ENCODE data around the gene RPGRIP1. TPM values are rescaled to one million over a fixed set of nuclear protein-coding genes. Genes with fewer than 3 reads are reported as not detected.
A peak's percentile ranks its signal among the peaks of the same experiment; 100 is the strongest.
"Not testable (repeated sequence)": the region's sequence is repeated elsewhere in the genome, so short reads cannot be mapped to it uniquely, and the experiment has no call there.

Gene RPGRIP1
- total RNA-seq, 1 donor from 2014 or later, result 0.27 TPM

DNA sequence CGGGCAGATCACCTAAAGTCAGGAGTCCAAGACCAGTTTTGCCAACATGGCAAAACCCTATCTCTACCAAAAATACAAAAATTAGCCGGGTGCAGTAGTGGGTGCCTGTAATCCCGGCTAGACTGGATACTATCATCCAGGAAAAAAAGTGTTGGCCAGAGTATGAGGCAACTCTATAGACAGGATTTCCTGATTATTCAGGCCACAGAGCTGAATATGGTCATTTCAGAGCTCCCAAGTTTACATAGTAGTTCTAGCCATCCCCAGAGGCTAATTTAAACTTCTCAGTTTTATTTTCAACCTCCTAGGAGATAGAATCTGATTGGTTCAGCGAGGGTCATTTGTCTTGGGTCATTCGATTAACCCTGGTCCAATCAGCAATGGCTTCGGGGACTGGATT lies 7.3 kb downstream of the RPGRIP1 start:
- intact Hi-C loops (cut with DNase I), result no loop called here
- DNase-seq, result no peak
- ATAC-seq (ENCODE audit: poor library complexity), result no peak

DNA sequence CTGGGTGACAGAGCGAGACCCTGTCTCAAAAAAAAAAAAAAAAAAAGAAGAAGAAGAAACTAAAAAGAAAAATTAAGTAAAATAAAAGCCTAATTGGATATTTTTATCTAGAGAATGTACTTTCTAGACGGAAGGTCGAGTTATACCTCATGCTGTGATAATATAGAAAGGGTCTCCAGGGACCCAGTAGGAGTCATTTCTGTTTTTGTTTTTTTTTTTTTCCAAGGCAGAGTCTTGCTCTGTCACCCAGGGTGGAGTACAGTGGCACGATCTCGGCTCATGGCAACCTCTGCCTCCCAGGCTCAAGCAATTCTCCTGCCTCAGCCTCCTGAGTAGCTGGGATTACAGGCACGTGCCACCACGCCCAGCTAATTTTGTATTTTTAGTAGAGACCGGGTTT lies 14.1 kb downstream of the RPGRIP1 start:
- DNase-seq, result peak; percentile 11
- intact Hi-C loops (cut with DNase I); ATAC-seq (ENCODE audit: poor library complexity): not testable (repeated sequence)

DNA sequence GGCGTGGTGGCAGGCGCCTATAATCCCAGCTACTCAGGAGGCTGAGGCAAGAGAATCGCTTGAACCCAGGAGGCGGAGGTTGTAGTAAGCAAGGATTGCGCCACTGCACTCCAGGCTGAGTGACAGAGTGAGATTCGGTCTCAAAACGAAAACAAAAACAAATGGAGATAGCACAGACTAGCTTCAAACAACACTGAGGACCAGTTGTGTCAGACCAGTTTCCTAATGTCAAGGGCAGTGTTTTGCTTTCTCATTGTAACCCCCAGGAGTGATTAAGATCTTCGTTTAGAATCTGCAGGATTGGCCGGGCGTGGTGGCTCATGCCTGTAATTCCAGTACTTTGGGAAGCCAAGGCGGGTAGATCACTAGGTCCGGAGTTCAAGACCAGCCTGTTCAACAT lies 18.5 kb downstream of the RPGRIP1 start:
- peak; percentile 10 for DNase-seq

DNA sequence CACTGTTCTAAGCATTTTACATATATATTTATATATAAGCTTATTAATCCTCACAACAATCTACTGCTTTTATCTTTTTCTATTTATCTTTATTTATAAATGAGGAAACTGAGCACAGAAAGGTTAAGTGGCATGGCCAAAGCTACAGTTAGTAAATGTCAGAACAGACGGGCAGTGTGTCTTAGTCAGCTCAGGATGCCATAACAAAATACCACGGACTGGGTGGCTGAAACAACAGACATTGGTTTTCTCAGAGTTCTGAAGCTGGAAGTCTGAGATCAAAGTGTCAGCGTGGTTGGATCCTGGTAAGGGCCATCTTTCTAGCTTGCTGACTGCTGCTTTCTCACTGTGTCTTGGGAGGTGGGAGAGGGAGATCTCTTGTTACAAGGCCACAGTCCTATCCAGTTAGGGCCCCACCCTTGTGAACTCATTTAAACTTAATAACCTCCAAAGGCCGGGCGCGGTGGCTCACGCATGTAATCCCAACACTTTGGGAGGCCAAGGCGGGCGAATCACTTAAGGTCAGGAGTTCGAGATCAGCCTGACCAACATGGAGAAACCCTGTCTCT lies 19.8 kb downstream of the RPGRIP1 start:
- no peak for DNase-seq
- intact Hi-C loops (cut with DNase I), result no loop called here
- ATAC-seq (ENCODE audit: poor library complexity), result no peak

More for the DNA sequence above, 18.5 kb downstream of the RPGRIP1 start:
- intact Hi-C loops (cut with DNase I), result no loop called here
- no peak for ATAC-seq (ENCODE audit: poor library complexity)

DNA sequence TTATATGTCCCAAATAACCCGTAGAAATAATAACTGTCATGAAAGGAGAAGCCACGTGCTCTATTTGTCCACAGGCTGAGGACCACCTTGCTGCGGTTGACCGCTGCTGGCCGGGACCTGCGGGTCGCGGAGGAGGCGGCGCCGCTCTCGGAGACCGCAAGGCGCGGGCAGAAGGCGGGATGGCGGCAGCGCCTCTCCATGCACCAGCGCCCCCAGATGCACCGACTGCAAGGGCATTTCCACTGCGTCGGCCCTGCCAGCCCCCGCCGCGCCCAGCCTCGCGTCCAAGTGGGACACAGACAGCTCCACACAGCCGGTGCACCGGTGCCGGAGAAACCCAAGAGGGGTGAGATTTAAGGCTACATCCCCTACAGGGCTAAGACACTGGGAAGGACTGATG lies 21.0 kb downstream of the RPGRIP1 start:
- intact Hi-C loops (cut with DNase I), result no loop called here
- ATAC-seq (ENCODE audit: poor library complexity) (peak; percentile 73), DNase-seq (peak; percentile 52)

DNA sequence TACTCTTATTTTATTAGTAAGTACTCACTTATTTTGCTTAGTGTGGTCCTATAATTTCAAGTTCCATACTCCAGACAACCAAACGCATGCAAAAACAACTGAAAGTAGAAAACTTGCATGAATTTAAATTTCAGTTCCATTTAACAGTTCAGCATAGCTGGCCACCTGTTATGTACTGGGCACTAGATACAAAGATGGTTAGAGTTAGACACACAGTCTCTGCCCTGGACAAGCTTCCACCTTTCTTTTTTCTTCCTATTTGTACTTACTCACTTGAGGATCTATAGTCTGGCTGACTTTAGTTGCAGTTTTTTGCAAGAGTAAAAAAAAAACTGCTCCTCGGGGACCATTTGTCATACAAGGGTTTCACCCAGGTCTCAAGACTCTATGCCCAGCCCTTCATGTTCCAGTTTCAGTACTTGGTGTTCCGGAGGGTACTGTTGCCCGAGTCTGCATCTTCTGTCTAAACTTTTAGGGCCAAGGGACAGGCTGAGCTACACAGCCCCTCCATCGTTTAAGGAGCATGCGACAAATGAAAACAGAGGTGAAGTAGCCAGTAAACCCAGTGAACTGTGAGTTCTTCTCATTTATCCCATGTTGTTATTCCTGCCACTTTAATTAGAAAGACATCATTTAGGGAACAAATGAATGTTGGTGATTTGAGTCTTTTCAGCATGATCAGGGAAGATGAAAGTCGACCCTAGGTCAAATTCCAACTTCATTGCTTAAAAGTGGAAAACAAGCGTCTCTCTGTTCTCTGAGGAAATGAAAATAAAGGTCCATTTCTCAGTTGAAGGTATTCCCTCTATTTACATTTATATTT lies 22.3 kb downstream of the RPGRIP1 start:
- intact Hi-C loops (cut with DNase I), result no loop called here
- ATAC-seq (ENCODE audit: poor library complexity) (no peak), DNase-seq (no peak)

DNA sequence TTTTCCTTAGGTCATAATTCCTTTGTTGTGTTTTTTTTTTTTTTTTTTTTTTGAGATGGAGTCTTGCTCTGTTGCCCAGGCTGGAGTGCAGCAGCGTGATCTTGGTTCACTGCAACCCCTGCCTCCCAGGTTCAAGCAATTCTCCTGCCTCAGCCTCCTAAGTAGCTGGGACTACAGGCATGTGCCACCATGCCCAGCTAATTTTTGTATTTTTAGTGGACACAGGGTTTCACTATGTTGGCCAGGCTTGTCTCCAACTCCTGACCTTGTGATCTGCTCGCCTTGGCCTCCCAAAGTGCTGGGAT lies 22.9 kb downstream of the RPGRIP1 start:
- ATAC-seq (ENCODE audit: poor library complexity); intact Hi-C loops (cut with DNase I); DNase-seq: not testable (repeated sequence)

DNA sequence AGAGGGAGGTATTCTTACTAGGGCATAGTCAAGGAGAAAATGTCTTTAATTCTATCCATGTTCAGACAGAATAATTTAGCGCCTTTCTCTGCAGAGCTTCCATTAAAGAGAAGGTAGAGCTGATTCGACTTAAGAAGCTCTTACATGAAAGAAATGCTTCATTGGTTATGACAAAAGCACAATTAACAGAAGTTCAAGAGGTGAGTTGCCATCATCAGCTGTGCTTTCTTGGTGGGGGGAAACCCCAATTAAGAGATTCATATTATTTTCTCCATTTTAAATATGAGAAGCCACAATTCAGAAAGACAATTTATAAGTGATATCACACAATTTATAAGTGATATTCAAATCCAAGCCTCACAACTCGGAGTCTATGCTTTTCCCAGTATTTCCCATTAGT lies 27.8 kb downstream of the RPGRIP1 start:
- DNase-seq, result no peak
- ATAC-seq (ENCODE audit: poor library complexity), result no peak
- intact Hi-C loops (cut with DNase I), result no loop called here

DNA sequence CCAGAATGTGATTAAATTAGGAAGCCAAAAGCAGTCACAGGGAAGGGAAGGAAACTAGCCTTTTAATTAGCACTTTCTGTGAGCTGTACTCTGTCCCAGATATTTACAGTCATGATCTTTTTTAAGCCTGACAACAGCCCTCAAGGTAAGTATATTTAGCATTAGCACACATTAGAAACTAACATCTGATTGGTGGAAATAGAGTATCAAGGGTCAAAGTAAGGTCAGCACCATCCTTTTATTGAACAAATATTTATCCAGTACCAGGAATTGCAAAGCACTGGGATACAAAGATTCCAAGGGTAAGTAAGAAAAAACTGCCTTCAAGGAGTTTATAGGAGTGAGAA lies 28.2 kb downstream of the RPGRIP1 start:
- DNase-seq (no peak), ATAC-seq (ENCODE audit: poor library complexity) (peak; percentile 81)
- intact Hi-C loops (cut with DNase I), result no loop called here

DNA sequence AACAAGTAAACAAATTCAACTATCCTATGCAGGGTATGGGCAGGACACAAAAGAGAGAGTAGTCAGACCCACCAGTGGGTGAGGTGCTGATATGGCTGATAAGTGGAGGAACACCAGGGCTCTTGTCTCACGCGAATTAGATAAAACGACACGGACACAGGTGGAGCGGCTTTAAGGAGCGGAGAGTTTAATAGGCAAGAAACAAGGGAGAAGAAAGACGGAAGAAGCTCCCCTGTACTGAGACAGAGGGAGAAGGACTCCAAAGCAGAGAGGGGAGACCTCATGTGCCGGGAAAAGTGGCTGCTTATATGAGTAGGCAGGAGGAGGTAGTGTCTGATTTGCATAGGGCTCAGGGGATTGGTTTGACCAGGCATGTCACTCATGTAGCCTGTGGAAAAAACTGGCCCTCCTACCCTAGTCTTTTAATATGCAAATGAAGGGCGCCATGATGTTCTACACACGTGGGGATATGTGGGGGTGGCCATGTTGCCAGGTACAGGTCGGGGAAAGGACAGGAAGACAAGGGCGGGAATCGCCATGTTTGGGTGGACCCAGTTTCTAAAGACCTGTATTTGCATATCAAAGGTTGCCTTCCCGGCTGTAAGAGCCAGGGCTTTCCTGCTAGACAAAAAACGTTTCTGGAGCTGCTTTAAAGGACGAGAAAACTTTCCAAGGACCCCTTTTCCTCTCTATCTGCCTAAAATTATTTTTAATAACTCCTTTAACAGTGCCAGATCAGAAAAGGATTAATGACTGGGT lies 28.8 kb downstream of the RPGRIP1 start:
- ATAC-seq (ENCODE audit: poor library complexity), result peak; percentile 89
- DNase-seq, result peak; percentile 59
- intact Hi-C loops (cut with DNase I), result no loop called here

DNA sequence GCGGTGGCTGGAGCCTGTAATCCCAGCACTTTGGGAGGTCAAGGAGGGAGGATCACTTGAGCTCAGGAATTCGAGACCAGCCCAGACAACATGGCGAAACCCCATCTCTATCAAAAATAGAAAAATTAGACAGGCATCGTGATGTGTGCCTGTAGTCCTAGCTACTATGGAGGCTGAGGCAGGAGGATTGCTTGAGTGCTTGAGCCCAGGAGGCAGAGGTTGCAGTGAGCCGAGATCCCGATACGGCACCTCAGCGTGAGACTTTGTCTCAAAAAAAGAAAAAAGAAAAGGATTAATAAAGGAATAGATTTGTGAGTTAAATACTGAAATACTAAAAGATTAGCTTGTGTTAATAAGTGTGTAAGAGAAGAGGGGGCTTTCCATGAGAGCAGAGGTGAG lies 29.4 kb downstream of the RPGRIP1 start:
- no peak for ATAC-seq (ENCODE audit: poor library complexity)
- intact Hi-C loops (cut with DNase I), result no loop called here

DNA sequence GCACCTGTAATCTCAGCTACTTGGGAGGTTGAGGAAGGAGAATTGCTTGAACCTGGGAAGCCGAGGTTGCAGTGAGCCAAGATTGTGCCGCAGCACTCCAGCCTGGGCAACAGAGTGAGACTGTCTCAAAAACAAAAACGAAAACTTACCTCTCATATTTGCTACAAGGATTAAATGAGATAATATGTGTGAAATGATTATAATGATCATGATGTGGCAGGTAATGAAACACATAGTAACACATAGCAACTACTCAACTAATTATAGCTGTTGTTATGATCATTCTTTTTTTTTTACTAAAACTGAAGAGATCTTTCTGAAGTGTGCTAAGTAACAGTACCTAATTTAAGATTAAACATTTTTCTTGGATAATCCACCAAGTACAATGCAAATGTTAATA lies 30.1 kb downstream of the RPGRIP1 start:
- DNase-seq (no peak), ATAC-seq (ENCODE audit: poor library complexity) (no peak)
- intact Hi-C loops (cut with DNase I), result no loop called here

More for the DNA sequence above, 29.4 kb downstream of the RPGRIP1 start:
- no peak for DNase-seq

DNA sequence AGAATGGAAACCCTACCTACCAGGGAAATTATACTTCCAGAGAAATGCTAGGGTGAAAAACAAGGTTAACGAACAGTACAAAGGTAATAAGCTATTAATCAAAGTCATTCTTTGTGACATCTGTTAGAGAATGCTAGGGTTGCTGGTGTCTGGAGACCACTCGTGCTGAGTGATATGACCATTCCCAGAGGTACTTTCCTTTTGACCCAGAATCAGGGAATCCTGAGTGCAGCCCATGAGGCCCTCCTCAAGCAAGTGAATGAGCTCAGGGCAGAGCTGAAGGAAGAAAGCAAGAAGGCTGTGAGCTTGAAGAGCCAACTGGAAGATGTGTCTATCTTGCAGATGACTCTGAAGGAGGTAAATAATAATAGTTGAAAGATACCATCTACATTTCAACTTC lies 31.7 kb downstream of the RPGRIP1 start:
- ATAC-seq (ENCODE audit: poor library complexity), result no peak
- intact Hi-C loops (cut with DNase I), result no loop called here
- no peak for DNase-seq

DNA sequence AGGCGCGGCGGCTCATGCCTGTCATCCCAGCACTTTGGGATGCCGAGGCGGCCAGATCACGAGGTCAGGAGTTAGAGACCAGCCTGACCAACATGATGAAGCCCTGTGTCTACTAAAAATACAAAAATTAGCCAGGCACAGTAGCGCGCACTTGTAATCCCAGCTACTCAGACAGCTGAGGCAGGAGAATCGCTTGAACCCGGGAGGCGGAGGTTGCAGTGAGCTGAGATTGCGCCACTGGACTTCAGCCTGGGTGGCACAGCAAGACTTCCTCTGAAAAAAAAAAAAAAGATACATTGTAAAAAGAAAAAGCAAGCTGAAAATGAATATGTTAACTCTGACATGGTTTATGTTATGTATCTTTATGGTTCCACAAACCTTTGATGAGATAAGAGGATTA lies 33.6 kb downstream of the RPGRIP1 start:
- ATAC-seq (ENCODE audit: poor library complexity) (no peak), DNase-seq (no peak)
- intact Hi-C loops (cut with DNase I), result no loop called here

DNA sequence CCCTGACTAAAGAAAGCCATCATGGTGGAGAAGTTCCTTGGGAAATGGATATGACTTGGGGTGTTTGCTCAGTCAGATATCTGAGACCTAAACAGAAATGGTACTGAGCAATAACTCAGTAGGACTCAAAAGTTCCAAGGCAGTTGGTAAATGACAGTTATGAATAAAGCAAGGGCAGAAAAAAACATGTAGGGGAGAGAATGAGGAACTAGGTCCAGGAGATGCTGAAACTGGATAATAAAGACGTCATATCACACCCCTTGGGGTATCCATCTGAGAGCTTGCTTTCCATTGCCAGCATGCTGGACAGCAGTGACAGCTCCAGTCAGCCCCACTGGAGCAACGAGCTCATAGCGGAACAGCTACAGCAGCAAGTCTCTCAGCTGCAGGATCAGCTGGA lies 37.5 kb downstream of the RPGRIP1 start:
- no peak for DNase-seq
- intact Hi-C loops (cut with DNase I), result no loop called here
- no peak for ATAC-seq (ENCODE audit: poor library complexity)

DNA sequence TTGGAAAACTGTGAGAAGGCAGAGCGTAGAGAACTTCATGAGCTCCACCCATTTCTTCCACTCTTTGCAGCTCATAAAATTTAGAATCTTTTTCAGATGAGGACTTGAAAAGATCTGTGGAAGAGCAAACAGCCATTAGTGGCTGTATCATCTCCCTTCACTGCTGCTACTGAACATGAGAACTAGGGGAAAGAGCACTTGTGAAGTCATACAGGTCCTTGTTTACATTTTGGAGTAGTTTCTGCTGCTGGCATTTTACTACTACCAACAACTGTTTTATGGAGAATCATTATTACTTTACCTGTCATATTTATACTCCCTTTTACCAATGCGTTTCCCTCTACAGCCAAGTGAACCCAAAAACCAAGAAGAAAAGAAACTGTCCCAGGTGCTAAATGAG lies 41.0 kb downstream of the RPGRIP1 start:
- intact Hi-C loops (cut with DNase I), result no loop called here
- DNase-seq (no peak), ATAC-seq (ENCODE audit: poor library complexity) (no peak)

DNA sequence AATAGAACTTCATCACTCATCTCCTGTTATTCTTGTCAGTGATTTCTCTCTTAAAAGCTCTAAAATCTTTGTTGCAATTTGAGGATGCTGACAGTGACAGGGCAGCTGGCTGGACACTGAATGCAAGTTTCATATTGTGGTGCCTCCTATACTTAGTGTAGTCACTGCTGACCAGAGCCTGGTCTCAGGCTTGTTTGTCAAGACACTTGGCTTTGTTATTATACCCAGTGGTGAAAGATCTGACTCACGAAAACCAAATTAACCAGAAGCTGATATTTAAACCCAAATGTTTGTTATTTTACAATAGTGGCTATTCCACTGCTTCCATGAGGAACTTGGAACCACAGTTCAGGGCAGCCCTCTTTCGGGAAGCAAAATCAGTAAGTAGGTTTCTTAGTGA lies 42.8 kb downstream of the RPGRIP1 start:
- intact Hi-C loops (cut with DNase I), result no loop called here

DNA sequence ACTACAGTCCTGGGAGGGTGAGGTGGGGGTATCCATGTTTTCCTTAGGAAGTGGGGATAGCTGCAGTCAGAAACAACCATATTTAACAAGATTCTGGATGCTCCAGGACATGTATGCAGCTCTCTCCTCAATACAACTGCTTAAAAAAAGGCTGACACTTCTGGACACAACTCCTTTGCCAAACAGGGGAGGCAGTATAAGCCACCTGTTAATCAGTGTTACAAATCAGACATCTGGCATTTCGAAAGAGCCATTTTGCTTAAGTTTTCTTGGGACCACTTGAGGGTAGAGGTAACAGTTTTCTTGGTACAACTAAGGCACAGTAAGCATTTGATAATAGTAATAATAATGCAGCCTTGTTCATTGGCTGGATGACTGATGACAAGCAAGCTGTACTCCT lies 47.1 kb downstream of the RPGRIP1 start:
- ATAC-seq (ENCODE audit: poor library complexity) (no peak), DNase-seq (no peak)
- intact Hi-C loops (cut with DNase I), result no loop called here

More for the DNA sequence above, 42.8 kb downstream of the RPGRIP1 start:
- DNase-seq, result no peak
- ATAC-seq (ENCODE audit: poor library complexity), result no peak

Data from Right ventricle myocardium superior (tissue), 1 donor.